Right lobe of liver (tissue), 4 donors: ENCODE measurements around the gene BOC.

Source experiments
- CTCF ChIP-seq, 4 donors: fragments of 200-600 bp in 3 of 4; fragments of 450-650 bp in 1 of 4; IDR thresholded peaks; one replicate each; pipeline versions ENCODE4 v1.5.1 to v1.8.0; 2016 to 2022; ENCODE audit warnings: antibody characterized with exemption in 4 of 4, mild to moderate bottlenecking in 2 of 4
- POLR2A ChIP-seq: fragments of 450-650 bp; IDR thresholded peaks from one replicate; pipeline ENCODE4 v1.6.1; 2017; ENCODE audit warnings: antibody characterized with exemption, mild to moderate bottlenecking
- donor health status: DM: no; HTN: no; CAD: no.
- donor health status: DM: no; HTN: no; CAD: no.
- donor health status: DM: no; HTN: yes; CAD: no.

GRCh38 chr3:113212150-113212843, 940 bp downstream of the BOC start:
- TF ChIP-seq CTCF (IDR thresholded peaks at IDR 0.05) (no peak), POLR2A (no peak)
